Smooth muscle cell (in vitro differentiated cells): ENCODE results near the gene DDOST. TPM values are rescaled to one million over a fixed set of nuclear protein-coding genes. Genes with fewer than 3 reads are reported as not detected.

Experiments
- DNase-seq: peaks from one replicate; lab custom pipeline; 2025; ENCODE audit not compliant: unreplicated experiment; lab: John Stamatoyannopoulos, UW
- H2AFZ ChIP-seq: fragments of 200-600 bp; sonication (generic); 2 replicates; pipeline ENCODE4 v1.6.0; 2016; ENCODE audit warnings: antibody characterized with exemption, low read depth, mild to moderate bottlenecking
- H3F3A ChIP-seq: fragments of 200-600 bp; sonication (generic); 2 replicates; pipeline ENCODE4 v1.6.0; 2017; ENCODE audit warnings: antibody characterized with exemption, low read depth
- H3K27ac ChIP-seq: fragments of 200-600 bp; sonication (generic); 2 replicates; pipeline ENCODE4 v1.5.1; 2016; ENCODE audit warnings: low read depth, mild to moderate bottlenecking
- H3K27me3 ChIP-seq: fragments of 200-600 bp; sonication (generic); 2 replicates; pipeline ENCODE4 v1.6.1; 2016; ENCODE audit warnings: low read depth, mild to moderate bottlenecking
- H3K36me3 ChIP-seq: fragments of 200-600 bp; sonication (generic); 2 replicates; pipeline ENCODE4 v1.5.1; 2016; ENCODE audit warnings: low read depth
- H3K4me1 ChIP-seq: fragments of 200-600 bp; sonication (generic); 2 replicates; pipeline ENCODE4 v1.5.1; 2016; ENCODE audit warnings: low read depth
- H3K4me2 ChIP-seq: fragments of 200-600 bp; sonication (generic); 2 replicates; pipeline ENCODE4 v1.6.0; 2016; ENCODE audit warnings: mild to moderate bottlenecking
- H3K4me3 ChIP-seq: fragments of 200-600 bp; sonication (generic); 2 replicates; pipeline ENCODE4 v1.5.1; 2016; ENCODE audit warnings: mild to moderate bottlenecking
- H3K79me2 ChIP-seq: fragments of 200-600 bp; sonication (generic); 2 replicates; pipeline ENCODE4 v1.6.0; 2016; ENCODE audit warnings: low read depth, mild to moderate bottlenecking
- H3K9ac ChIP-seq: fragments of 200-600 bp; sonication (generic); 2 replicates; pipeline ENCODE4 v1.6.0; 2016; ENCODE audit warnings: low read depth
- H3K9me3 ChIP-seq: fragments of 200-600 bp; sonication (generic); replicated peaks from 2 replicates; pipeline ENCODE4 v1.5.1; 2016; ENCODE audit warnings: low read depth
- H4K20me1 ChIP-seq: fragments of 200-600 bp; sonication (generic); 2 replicates; pipeline ENCODE4 v1.6.0; 2016; ENCODE audit warnings: low read depth
- WGBS: methylation state at CpG from one replicate; pipeline ENCODE4 v1.1.7; 2016; ENCODE audit warnings: low lambda C conversion rate; 5-methylcytosine and 5-hydroxymethylcytosine counted together
- polyA plus RNA-seq: library from polyadenylated mRNA; unstranded; fragments of >200 nt; fragmentation: Nextera tagmentation; extraction: Ambion mirVana; gene quantifications from 2 replicates; pipeline ENCODE4 v1.2.1, GENCODE V29; 2016
- total RNA-seq: library from RNA; depleted of rRNA; stranded (reverse); fragments of >200 nt; gene quantifications from 2 replicates; pipeline ENCODE4 v1.2.3, GENCODE V29; 2014
- TF ChIP-seq, protein P1 (sequence below): fragments of 200-600 bp; sonication (generic); IDR thresholded peaks from 2 replicates; pipeline ENCODE4 v1.5.1; 2017; ENCODE audit warnings: borderline replicate concordance, mild to moderate bottlenecking, antibody characterized with exemption; ENCODE audit not compliant: insufficient read depth, poor library complexity, severe bottlenecking

Gene DDOST
- total and polyA plus RNA-seq, 2 experiments from 2014 or later: 267 to 439 TPM

DNA sequence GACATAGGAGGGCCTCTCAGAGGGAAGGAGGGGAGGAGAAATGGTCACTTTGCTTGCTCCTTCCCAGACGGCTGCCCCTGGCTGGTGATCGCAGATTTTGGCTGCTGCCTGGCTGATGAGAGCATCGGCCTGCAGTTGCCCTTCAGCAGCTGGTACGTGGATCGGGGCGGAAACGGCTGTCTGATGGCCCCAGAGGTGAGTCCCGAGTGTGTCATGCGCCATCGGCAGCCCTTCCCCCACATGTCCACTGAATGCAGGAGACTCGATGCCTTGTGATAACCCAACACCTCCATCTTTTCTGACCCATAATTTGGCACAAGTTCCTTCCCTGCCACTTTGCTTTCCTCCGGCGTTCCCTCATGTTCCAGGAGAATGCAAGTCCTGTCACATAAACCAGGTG, 12.7 kb downstream of the DDOST start:
- DNase-seq: no peak
- H3K27me3 ChIP-seq: no peaks in the 10 kb centered on the region
- TF ChIP-seq, protein P1, sequence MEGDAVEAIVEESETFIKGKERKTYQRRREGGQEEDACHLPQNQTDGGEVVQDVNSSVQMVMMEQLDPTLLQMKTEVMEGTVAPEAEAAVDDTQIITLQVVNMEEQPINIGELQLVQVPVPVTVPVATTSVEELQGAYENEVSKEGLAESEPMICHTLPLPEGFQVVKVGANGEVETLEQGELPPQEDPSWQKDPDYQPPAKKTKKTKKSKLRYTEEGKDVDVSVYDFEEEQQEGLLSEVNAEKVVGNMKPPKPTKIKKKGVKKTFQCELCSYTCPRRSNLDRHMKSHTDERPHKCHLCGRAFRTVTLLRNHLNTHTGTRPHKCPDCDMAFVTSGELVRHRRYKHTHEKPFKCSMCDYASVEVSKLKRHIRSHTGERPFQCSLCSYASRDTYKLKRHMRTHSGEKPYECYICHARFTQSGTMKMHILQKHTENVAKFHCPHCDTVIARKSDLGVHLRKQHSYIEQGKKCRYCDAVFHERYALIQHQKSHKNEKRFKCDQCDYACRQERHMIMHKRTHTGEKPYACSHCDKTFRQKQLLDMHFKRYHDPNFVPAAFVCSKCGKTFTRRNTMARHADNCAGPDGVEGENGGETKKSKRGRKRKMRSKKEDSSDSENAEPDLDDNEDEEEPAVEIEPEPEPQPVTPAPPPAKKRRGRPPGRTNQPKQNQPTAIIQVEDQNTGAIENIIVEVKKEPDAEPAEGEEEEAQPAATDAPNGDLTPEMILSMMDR: no peak
- H4K20me1 ChIP-seq: no peaks in the 10 kb centered on the region
- no peak overlapping the region for H3K9ac ChIP-seq
- WGBS: 94% methylated on average over 13 of the region's 13 CpGs
- H3K27ac ChIP-seq: no peak overlapping the region
- H3K79me2 ChIP-seq: no peaks in the 10 kb centered on the region
- no peak overlapping the region for H2AFZ ChIP-seq
- no peak overlapping the region for H3K4me3 ChIP-seq
- no peaks in the 10 kb centered on the region for H3K9me3 ChIP-seq
- H3K4me1 ChIP-seq: no peaks in the 10 kb centered on the region
- H3K4me2 ChIP-seq: no peak overlapping the region
- H3K36me3 ChIP-seq: peaks cover 3% of the 10 kb centered on the region
- no peaks in the 10 kb centered on the region for H3F3A ChIP-seq

DNA sequence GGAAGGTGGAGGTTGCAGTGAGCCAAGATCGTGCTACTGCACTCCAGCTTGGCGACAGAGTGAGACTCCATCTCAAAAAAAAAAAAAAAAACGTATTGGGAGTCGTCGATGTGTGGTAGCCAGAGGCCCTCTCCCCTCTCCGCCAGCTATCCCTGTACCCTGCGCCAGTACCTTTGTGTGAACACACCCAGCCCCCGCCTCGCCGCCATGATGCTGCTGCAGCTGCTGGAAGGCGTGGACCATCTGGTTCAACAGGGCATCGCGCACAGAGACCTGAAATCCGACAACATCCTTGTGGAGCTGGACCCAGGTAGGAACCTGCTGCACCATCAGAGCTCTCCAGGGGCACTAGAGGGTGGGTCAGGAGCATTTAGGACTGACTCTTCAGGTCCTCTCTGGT, 15.8 kb downstream of the DDOST start:
- Histone ChIP-seq H3K27me3 (no peaks in the 10 kb centered on the region), H3K79me2 (no peaks in the 10 kb centered on the region), H3K9ac (no peak overlapping the region), H2AFZ (no peak overlapping the region), H3F3A (no peaks in the 10 kb centered on the region), H3K4me3 (no peak overlapping the region), H3K9me3 (no peaks in the 10 kb centered on the region), H3K4me2 (no peak overlapping the region), H3K36me3 (no peaks in the 10 kb centered on the region), H3K4me1 (no peaks in the 10 kb centered on the region), H4K20me1 (no peaks in the 10 kb centered on the region), H3K27ac (no peak overlapping the region)
- DNase-seq: no peak
- WGBS: 85% methylated on average over 14 of the region's 14 CpGs
- TF ChIP-seq, protein P1: no peak

DNA sequence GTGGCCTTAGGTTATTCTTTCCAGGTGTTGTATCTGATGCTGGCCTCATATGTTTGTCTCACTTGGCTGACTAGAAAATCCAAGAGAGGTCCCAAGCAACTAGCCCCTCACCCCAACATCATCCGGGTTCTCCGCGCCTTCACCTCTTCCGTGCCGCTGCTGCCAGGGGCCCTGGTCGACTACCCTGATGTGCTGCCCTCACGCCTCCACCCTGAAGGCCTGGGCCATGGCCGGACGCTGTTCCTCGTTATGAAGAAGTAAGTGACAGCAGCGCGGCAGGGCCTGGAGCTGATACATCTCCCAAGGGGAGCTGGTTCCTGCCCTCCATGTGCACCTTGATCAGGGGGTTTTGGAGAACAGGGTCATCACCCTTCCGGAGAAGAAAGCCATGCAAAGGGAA, 16.8 kb downstream of the DDOST start:
- no peaks in the 10 kb centered on the region for H3F3A ChIP-seq
- no peaks in the 10 kb centered on the region for H3K79me2 ChIP-seq
- H3K27me3 ChIP-seq: no peaks in the 10 kb centered on the region
- no peaks in the 10 kb centered on the region for H3K9me3 ChIP-seq
- H3K4me3 ChIP-seq: no peak overlapping the region
- H2AFZ ChIP-seq: no peak overlapping the region
- no peaks in the 10 kb centered on the region for H3K36me3 ChIP-seq
- H4K20me1 ChIP-seq: no peaks in the 10 kb centered on the region
- H3K4me2 ChIP-seq: no peak overlapping the region
- no peak overlapping the region for H3K27ac ChIP-seq
- no peaks in the 10 kb centered on the region for H3K4me1 ChIP-seq
- WGBS: 96% methylated on average over 13 of the region's 13 CpGs
- TF ChIP-seq, protein P1: no peak
- H3K9ac ChIP-seq: no peak overlapping the region
- no peak for DNase-seq

DNA sequence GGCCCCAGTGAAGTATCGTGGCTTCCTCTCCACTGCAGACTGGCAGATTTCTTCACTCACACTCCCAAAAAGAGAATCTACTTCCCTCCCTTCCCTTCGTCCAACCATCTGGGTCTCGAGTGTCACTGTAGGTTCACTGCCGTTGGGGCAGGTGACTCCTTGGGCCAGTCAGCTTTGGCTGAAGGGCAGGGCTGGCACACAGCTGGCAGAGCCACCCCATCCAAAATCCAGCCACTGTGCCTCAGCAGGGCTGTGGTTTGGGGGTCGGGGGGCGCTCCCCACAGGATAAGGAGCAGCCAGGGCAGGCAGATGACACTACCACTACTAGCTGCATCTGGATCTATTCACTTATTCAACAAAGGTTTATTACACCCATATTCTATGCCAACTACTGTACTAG, 18.1 kb downstream of the DDOST start:
- Histone ChIP-seq H3K27me3 (no peaks in the 10 kb centered on the region), H3K4me1 (no peaks in the 10 kb centered on the region), H4K20me1 (no peaks in the 10 kb centered on the region), H2AFZ (no peak overlapping the region), H3K4me2 (no peak overlapping the region), H3K79me2 (no peaks in the 10 kb centered on the region), H3F3A (no peaks in the 10 kb centered on the region), H3K27ac (no peak overlapping the region), H3K9me3 (no peaks in the 10 kb centered on the region), H3K9ac (no peak overlapping the region), H3K4me3 (no peak overlapping the region), H3K36me3 (no peaks in the 10 kb centered on the region)
- TF ChIP-seq, protein P1: no peak
- no peak for DNase-seq
- WGBS: 77% methylated on average over 6 of the region's 6 CpGs
